ENCODE data around the gene PCDHA5.
"Not testable (repeated sequence)": the region's sequence is repeated elsewhere in the genome, so short reads cannot be mapped to it uniquely, and the experiment has no call there.

PCDHA5 gene

DNA sequence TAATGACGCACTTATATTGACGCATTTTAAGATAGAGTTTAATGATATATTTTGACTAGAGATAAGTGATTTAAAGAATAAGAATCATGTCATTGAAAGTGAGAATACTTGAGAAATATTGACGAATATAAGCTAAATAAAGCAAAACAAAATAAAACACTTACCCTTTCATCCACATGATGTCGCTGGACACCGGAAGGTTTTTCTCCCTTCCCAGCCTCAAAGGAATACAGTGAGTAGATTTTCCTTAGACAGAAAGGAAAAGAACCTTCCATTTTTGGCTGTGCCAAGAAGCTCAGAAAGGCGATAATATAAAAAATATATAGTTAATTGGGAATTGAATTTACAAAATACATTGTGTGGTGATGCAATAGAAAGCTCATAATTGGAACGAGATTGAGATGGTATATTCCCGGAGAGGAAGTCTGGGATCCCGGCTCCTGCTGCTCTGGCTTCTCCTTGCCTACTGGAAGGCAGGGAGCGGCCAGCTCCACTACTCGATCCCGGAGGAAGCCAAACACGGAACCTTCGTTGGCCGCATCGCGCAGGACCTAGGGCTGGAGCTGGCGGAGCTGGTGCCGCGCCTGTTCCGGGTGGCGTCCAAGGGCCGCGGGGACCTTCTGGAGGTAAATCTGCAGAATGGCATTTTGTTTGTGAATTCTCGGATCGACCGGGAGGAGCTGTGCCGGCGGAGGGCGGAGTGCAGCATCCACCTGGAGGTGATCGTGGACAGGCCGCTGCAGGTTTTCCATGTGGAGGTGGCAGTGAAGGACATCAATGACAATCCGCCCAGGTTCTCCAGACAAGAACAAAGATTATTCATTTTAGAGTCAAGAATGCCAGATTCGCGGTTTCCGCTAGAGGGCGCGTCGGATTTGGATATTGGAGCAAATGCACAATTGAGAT, at the start of gene PCDHA5:
Gene PCDHA5, plus strand, starts transcription at position 239 of the 906 bp plus-strand sequence.
- DNase-seq (ENCODE audit: low spot score) = peak; percentile 33

DNA sequence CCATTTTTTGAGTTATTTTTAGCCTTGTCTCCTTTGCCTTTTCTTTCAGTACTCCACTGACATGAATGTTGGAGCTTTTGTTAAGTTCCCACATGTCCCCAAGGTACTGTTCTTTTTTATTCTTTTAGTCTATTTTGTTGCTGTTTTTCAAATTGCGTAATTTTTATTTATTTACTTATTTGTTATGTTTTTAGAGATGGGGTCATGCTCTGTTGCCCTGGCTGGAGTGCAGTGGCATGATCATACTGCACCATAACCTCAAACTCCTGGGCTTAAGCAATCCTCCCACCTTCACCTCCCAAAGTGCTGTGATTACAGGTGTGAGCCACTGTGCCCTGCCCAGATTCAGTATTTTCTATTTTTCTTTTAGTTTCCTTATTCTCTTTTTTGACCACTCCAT, 40.9 kb upstream of the PCDHA5 start:
- no peak for DNase-seq (ENCODE audit: low spot score)

DNA sequence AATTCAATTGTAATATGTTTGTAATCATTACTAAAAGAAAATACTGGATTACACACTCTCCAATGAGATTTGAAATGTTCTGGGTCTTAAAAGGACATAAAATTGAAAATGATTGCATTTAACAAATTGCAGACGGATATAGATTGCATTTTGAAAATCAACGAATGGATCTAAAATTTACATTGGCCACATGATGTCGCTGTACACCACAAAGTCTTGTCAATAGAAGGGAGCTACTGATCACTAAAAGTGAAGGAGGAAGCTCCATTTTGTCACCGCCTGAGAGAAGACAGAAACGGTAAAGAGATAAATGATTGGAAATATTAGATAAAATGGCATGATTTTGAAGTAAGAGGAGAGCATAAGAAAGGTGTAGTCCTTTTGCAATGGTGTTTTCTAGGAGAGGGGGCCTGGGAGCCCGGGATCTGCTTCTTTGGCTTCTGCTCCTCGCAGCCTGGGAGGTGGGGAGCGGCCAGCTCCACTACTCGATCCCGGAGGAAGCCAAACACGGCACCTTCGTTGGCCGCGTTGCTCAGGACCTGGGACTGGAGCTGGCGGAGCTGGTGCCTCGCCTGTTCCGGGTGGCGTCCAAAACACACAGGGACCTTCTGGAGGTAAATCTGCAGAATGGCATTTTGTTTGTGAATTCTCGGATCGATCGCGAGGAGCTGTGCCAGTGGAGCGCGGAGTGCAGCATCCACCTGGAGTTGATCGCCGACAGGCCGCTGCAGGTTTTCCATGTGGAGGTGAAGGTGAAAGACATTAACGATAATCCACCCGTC, 35.3 kb upstream of the PCDHA5 start, which contains the start of gene PCDHA1:
Gene PCDHA1, plus strand, starts transcription at position 236 of the 782 bp plus-strand sequence.
- DNase-seq (ENCODE audit: low spot score) = peak; percentile 35

DNA sequence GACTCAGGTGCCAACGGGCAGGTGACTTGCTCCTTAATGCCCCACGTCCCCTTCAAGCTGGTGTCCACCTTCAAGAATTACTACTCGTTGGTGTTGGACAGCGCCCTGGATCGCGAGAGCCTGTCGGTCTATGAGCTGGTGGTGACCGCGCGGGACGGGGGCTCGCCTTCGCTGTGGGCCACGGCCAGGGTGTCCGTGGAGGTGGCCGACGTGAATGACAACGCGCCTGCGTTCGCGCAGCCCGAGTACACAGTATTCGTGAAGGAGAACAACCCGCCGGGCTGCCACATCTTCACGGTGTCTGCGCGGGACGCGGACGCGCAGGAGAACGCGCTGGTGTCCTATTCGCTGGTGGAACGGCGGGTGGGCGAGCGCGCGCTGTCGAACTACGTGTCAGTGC, 34.0 kb upstream of the PCDHA5 start:
- not testable (repeated sequence) for DNase-seq (ENCODE audit: low spot score)

DNA sequence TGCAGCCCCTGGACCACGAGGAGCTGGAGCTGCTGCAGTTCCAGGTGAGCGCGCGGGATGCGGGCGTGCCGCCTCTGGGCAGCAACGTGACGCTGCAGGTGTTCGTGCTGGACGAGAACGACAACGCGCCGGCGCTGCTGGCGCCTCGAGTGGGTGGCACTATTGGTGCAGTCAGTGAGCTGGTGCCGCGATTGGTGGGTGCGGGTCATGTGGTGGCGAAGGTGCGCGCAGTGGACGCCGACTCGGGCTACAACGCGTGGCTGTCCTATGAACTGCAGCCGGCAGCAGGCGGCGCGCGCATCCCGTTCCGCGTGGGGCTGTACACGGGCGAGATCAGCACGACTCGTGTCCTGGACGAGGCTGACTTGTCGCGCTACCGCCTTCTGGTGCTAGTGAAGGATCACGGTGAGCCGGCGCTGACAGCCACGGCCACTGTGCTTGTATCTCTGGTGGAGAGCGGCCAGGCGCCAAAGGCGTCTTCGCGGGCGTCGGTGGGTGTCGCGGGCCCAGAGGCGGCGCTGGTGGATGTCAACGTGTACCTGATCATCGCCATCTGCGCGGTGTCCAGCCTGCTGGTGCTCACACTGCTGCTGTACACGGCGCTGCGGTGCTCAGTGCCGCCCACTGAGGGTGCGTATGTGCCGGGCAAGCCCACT, 33.4 kb upstream of the PCDHA5 start:
- not testable (repeated sequence) for DNase-seq (ENCODE audit: low spot score)

DNA sequence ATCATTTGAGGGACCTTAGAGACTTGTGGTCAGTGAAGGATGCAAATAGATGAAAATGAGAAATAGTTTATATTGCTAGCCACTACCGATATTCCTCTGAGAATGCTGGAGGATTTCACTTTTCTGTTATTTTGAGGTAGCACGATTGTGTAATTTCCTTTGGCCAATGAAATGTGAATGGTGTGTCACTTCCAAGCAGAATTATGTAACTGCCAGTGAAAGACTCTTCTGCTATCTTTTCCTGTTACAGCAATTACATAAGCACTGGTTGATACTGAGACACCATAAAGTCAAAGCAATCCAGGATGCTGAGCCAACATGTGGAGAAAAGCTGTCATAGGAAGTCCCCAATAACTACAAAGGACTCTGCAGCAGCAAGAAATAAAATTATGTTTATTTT, 30.3 kb upstream of the PCDHA5 start:
- no peak for DNase-seq (ENCODE audit: low spot score)

DNA sequence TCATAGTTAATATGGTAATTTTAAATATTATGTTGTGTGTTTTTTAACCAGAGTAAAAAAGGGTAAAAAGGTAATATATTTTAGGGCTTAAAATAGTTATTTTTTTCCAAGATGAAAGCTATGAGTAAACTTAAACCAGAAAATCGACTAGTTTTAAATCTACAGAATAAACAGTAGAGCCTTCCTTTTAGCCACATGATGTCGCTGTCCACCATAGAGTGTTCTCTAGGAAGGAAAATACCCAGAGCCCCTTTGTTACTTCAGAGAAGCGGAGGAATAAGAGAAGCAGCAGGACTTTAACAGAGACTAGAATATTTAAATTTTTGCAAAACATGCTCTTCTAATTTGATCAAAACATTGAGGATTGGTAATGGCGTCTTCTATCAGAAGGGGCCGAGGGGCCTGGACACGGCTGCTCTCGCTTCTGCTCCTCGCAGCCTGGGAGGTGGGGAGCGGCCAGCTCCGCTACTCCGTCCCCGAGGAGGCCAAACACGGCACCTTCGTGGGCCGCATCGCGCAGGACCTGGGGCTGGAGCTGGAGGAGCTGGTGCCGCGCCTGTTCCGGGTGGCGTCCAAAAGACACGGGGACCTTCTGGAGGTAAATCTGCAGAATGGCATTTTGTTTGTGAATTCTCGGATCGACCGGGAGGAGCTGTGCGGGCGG, 26.7 kb upstream of the PCDHA5 start, which contains the start of gene PCDHA2:
Gene PCDHA2, plus strand, starts transcription at position 258 of the 664 bp plus-strand sequence.
- DNase-seq (ENCODE audit: low spot score) = peak; percentile 53

DNA sequence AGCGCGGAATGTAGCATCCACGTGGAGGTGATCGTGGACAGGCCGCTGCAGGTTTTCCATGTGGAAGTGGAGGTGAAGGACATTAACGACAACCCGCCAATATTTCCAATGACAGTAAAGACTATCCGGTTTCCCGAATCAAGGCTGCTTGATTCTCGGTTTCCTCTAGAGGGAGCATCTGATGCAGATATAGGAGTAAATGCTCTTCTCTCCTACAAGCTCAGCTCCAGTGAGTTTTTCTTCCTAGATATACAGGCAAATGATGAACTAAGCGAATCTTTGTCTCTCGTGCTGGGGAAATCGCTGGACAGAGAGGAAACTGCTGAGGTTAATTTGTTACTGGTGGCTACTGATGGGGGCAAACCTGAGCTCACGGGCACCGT, 26.2 kb upstream of the PCDHA5 start:
- DNase-seq (ENCODE audit: low spot score) = peak; percentile 33

DNA sequence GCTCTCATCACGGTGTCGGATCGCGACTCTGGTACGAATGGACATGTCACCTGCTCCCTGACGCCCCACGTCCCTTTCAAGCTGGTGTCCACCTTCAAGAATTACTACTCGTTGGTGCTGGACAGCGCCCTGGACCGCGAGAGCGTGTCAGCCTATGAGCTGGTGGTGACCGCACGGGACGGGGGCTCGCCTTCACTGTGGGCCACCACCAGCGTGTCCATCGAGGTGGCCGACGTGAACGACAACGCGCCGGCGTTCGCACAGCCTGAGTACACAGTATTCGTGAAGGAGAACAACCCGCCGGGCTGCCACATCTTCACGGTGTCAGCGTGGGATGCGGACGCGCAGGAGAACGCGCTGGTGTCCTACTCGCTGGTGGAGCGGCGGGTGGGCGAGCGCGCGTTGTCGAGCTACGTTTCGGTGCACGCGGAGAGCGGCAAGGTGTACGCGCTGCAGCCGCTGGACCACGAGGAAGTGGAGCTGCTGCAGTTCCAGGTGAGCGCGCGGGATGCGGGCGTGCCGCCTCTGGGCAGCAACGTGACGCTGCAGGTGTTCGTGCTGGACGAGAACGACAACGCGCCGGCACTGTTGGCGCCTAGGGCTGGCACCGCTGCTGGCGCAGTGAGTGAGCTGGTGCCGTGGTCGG, 25.2 kb upstream of the PCDHA5 start:
- DNase-seq (ENCODE audit: low spot score) = not testable (repeated sequence)

DNA sequence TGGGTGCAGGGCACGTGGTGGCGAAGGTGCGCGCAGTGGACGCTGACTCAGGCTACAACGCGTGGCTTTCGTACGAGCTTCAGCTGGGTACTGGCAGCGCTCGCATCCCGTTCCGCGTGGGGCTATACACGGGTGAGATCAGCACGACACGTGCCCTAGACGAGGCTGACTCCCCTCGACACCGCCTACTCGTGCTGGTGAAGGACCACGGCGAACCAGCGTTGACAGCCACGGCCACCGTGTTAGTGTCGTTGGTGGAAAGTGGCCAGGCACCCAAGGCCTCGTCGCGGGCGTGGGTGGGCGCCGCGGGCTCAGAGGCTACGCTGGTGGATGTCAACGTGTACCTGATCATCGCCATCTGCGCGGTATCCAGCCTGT, 24.7 kb upstream of the PCDHA5 start:
- no peak for DNase-seq (ENCODE audit: low spot score)

DNA sequence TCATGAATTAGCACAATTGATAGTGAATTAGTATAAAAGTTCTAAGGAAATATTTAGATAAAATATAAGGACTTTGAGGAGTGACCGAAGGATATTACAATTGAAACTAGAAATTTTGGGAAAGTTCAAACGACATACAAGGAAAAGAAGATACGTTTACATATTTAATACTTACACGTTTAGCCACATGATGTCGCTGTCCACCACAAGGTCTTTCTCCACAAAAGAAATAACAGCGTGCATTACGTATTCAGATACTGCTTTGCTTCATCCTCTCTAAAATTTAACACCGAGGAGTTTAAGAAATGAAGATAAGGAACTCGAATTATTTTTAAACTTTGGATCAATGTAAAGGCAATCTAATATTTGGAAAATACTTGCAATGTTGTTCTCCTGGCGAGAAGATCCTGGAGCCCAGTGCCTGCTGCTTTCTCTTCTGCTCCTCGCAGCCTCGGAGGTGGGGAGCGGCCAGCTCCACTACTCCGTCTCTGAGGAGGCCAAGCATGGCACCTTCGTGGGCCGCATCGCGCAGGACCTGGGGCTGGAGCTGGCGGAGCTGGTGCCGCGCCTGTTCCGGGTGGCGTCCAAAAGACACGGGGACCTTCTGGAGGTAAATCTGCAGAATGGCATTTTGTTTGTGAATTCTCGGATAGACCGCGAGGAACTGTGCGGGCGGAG, 20.5 kb upstream of the PCDHA5 start, which contains the start of gene PCDHA3:
Gene PCDHA3, plus strand, starts transcription at position 242 of the 678 bp plus-strand sequence.
- DNase-seq (ENCODE audit: low spot score) = peak; percentile 70

DNA sequence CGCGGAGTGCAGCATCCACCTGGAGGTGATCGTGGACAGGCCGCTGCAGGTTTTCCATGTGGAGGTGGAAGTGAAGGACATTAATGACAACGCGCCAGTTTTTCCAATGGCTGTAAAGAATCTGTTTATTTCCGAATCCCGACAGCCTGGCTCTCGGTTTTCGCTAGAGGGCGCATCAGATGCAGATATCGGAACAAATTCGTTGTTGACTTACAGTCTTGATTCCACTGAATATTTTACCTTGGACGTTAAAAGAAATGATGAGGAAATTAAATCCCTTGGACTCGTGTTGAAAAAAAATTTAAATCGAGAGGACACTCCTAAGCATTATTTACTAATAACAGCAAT, 19.9 kb upstream of the PCDHA5 start:
- peak; percentile 61 for DNase-seq (ENCODE audit: low spot score)

DNA sequence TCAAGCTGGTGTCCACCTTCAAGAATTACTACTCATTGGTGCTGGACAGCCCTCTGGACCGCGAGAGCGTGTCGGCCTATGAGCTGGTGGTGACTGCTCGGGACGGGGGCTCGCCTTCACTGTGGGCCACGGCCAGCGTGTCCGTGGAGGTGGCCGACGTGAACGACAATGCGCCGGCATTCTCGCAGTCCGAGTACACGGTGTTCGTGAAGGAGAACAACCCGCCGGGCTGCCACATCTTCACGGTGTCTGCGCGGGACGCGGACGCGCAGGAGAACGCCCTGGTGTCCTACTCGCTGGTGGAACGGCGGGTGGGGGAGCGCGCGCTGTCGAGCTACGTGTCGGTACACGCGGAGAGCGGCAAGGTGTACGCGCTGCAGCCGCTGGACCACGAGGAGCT, 19.0 kb upstream of the PCDHA5 start:
- not testable (repeated sequence) for DNase-seq (ENCODE audit: low spot score)

DNA sequence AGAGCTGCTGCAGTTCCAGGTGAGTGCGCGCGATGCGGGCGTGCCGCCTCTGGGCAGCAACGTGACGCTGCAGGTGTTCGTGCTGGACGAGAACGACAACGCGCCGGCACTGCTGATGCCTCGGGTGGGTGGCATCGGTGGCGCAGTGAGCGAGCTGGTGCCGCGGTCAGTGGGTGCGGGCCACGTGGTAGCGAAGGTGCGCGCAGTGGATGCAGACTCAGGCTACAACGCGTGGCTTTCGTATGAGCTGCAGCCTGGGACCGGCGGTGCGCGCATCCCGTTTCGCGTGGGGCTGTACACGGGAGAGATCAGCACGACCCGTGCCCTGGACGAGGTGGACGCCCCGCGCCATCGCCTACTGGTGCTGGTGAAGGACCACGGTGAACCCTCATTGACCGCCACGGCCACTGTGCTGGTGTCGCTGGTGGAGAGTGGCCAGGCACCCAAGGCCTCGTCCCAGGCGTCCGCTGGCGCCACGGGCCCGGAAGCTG, 18.6 kb upstream of the PCDHA5 start:
- DNase-seq (ENCODE audit: low spot score) = no peak

DNA sequence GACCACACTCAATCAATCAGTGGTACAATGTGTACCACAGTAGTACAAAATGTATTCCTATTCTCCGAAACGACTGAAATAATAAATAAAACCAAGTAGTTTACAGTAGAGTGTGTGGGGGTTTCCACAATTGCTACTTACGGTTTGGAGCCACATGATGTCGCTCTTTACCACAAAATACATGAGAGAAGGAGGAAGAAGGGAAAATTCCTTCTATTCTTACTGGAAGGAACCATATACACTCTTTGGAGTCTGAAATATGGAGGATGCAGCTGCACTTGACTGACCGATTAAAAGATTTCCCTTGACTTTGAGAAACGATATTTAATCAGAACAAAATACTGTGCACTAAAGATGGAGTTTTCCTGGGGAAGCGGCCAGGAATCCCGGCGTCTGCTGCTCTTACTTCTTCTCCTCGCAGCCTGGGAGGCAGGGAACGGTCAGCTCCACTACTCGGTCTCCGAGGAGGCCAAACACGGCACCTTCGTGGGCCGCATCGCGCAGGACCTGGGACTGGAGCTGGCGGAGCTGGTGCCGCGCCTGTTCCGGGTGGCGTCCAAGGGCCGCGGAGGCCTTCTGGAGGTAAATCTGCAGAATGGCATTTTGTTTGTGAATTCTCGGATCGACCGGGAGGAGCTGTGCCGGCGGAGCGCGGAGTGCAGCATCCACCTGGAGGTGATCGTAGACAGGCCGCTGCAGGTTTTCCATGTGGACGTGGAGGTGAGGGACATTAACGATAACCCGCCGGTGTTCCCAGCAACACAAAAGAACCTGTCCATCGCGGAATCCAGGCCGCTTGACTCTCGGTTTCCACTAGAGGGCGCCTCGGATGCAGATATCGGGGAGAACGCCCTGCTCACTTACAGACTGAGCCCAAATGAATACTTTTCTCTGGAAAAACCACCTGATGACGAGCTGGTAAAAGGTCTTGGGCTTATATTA, 14.3 kb upstream of the PCDHA5 start, which contains the start of gene PCDHA4:
Gene PCDHA4, plus strand, starts transcription at position 235 of the 942 bp plus-strand sequence.
- DNase-seq (ENCODE audit: low spot score) = peak; percentile 59

DNA sequence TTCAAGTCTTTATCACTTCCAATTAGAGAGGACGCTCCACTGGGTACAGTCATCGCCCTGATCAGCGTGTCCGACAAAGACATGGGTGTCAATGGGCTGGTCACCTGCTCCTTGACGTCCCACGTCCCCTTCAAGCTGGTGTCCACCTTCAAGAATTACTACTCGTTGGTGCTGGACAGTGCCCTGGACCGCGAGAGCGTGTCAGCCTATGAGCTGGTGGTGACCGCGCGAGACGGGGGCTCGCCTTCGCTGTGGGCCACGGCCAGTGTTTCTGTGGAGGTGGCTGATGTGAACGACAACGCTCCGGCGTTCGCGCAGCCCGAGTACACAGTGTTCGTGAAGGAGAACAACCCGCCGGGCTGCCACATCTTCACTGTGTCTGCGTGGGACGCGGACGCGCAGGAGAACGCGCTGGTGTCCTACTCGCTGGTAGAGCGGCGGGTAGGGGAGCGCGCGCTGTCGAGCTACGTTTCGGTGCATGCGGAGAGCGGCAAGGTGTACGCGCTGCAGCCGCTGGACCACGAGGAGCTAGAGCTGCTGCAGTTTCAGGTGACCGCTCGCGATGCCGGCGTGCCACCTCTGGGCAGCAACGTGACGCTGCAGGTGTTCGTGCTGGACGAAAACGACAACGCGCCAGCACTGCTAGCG, 13.0 kb upstream of the PCDHA5 start:
- DNase-seq (ENCODE audit: low spot score) = not testable (repeated sequence)

DNA sequence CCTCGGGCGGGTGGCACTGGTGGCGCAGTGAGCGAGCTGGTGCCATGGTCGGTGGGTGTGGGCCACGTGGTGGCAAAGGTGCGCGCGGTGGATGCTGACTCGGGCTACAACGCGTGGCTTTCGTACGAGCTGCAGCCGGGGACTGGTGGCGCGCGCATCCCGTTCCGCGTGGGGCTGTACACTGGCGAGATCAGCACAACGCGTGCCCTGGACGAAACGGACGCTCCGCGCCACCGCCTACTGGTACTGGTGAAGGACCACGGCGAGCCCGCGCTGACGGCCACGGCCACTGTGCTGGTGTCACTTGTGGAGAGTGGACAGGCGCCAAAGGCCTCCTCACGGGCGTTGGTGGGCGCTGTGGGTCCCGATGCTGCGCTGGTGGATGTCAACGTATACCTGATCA, 12.5 kb upstream of the PCDHA5 start:
- DNase-seq (ENCODE audit: low spot score) = no peak

DNA sequence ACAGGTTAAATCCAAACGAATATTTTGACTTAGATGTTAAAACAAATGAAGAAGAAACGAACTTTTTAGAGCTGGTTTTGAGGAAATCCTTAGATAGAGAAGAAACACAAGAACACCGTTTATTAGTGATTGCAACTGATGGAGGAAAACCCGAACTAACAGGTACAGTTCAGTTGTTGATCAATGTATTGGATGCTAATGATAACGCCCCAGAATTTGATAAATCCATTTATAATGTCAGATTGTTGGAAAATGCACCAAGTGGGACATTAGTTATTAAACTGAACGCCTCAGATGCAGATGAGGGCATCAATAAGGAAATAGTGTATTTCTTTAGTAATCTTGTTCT, 842 bp downstream of the PCDHA5 start:
- DNase-seq (ENCODE audit: low spot score) = no peak

DNA sequence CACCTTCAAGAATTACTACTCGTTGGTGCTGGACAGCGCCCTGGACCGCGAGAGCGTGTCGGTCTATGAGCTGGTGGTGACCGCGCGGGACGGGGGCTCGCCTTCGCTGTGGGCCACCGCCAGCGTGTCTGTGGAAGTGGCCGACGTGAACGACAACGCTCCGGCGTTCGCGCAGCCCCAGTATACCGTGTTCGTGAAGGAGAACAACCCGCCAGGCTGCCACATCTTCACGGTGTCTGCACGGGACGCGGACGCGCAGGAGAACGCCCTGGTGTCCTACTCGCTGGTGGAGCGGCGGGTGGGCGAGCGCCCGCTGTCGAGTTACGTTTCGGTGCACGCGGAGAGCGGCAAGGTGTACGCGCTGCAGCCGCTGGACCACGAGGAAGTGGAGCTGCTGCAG, 1.6 kb downstream of the PCDHA5 start:
- not testable (repeated sequence) for DNase-seq (ENCODE audit: low spot score)

Data from globus pallidus (tissue), 1 donor.